Activated CD4-positive, alpha-beta T cell treated with anti-CD3 and anti-CD28 coated beads, Interleukin-2, amount 50 U/mL, for 16 hours (primary cell): ENCODE results near the gene CD101.
A peak's percentile ranks its signal among the peaks of the same experiment; 100 is the strongest.
"Not testable (repeated sequence)": the region's sequence is repeated elsewhere in the genome, so short reads cannot be mapped to it uniquely, and the experiment has no call there.

Experiments used
- DNase-seq: peaks from one replicate; pipeline ENCODE4 v3.0.0-alpha.2; 2020

The CD101 gene

GRCh38 chr1:117001254-117001927 lies at the start of gene CD101:
Gene CD101 (plus strand): TSS chr1:117001760. CDS start chr1:117001818, 58 bp downstream.
- DNase-seq: peak; percentile 78

- no peak for DNase-seq
These were observed 48.8 kb upstream of the CD101 start for GRCh38 chr1:116952738-116953275.

GRCh38 chr1:116954440-116954839 lies 47.1 kb upstream of the CD101 start:
- DNase-seq: no peak

GRCh38 chr1:116956378-116956777 lies 45.2 kb upstream of the CD101 start:
- no peak for DNase-seq

GRCh38 chr1:116957646-116958045 lies 43.9 kb upstream of the CD101 start:
- no peak for DNase-seq

GRCh38 chr1:116958110-116958509 lies 43.5 kb upstream of the CD101 start:
- no peak for DNase-seq

GRCh38 chr1:116958977-116959376 lies 42.6 kb upstream of the CD101 start:
- DNase-seq: no peak

- DNase-seq: no peak
These were observed 40.0 kb upstream of the CD101 start for GRCh38 chr1:116961606-116962005.

GRCh38 chr1:116962987-116963639 lies 38.4 kb upstream of the CD101 start:
- DNase-seq: no peak

- no peak for DNase-seq
These were observed 34.8 kb upstream of the CD101 start for GRCh38 chr1:116966791-116967190.

GRCh38 chr1:116968724-116969123 lies 32.8 kb upstream of the CD101 start:
- no peak for DNase-seq

- DNase-seq: no peak
These were observed 30.2 kb upstream of the CD101 start for GRCh38 chr1:116971258-116971860.

GRCh38 chr1:116971965-116972673 lies 29.4 kb upstream of the CD101 start:
- no peak for DNase-seq

- no peak for DNase-seq
These were observed 28.9 kb upstream of the CD101 start for GRCh38 chr1:116972674-116973030.

- not testable (repeated sequence) for DNase-seq
These were observed 21.3 kb upstream of the CD101 start for GRCh38 chr1:116980309-116980708.

- no peak for DNase-seq
These were observed 20.0 kb upstream of the CD101 start for GRCh38 chr1:116981521-116982037.

GRCh38 chr1:116982319-116983004 lies 19.1 kb upstream of the CD101 start:
- no peak for DNase-seq

GRCh38 chr1:116983112-116983511 lies 18.4 kb upstream of the CD101 start:
- no peak for DNase-seq

- DNase-seq: no peak
These were observed 17.9 kb upstream of the CD101 start for GRCh38 chr1:116983678-116984077.

GRCh38 chr1:116984406-116985160 lies 17.0 kb upstream of the CD101 start:
- no peak for DNase-seq

- DNase-seq: no peak
These were observed 14.9 kb upstream of the CD101 start for GRCh38 chr1:116986421-116987255.
